HepG2 (cell line): ENCODE data around the gene ATXN7L3. TPM values are rescaled to one million over a fixed set of nuclear protein-coding genes. Genes with fewer than 3 reads are reported as not detected.

Experiments
- CREB1 ChIP-seq, 2 experiments: fragments of 450-650 bp in 1 of 2; IDR thresholded peaks; 2 replicates each; pipeline ENCODE4 v1.6.1; 2016 to 2017; ENCODE audit warnings: control low read depth in 1 of 2, mild to moderate bottlenecking in 1 of 2, missing compliant biosample characterization in 1 of 2, missing genetic modification characterization in 1 of 2
- FOSL1 ChIP-seq: sonication (generic); formaldehyde crosslinking; IDR thresholded peaks from 2 replicates; pipeline ENCODE4 v1.9.0; 2021; ENCODE audit warnings: missing genetic modification reagents, borderline replicate concordance
- FOXK2 ChIP-seq: fragments of 450-650 bp; IDR thresholded peaks from 2 replicates; pipeline ENCODE4 v1.6.1; 2016
- GABPA ChIP-seq, 2 experiments: IDR thresholded peaks; 2 replicates each; pipeline ENCODE4 v1.6.1; 2011 to 2016; ENCODE audit warnings: low read depth in 2 of 2, low read length in 1 of 2, missing biosample characterization in 1 of 2, missing genetic modification characterization in 1 of 2
- HDAC1 ChIP-seq: sonication (generic); formaldehyde crosslinking; IDR thresholded peaks from 2 replicates; pipeline ENCODE4 v1.5.1; 2020; ENCODE audit warnings: mild to moderate bottlenecking, missing genetic modification reagents
- HMG20A ChIP-seq: IDR thresholded peaks from 2 replicates; pipeline ENCODE4 v1.6.1; 2016; ENCODE audit warnings: borderline replicate concordance
- KAT7 ChIP-seq: IDR thresholded peaks from 2 replicates; pipeline ENCODE4 v1.6.1; 2018; ENCODE audit warnings: borderline replicate concordance, missing compliant biosample characterization
- KDM4B ChIP-seq: sonication (generic); formaldehyde crosslinking; IDR thresholded peaks from 2 replicates; pipeline ENCODE4 v1.4.0; 2020; ENCODE audit warnings: missing genetic modification reagents
- KDM5A ChIP-seq: fragments of 200-600 bp; sonication (generic); IDR thresholded peaks from 2 replicates; pipeline ENCODE4 v1.7.0; 2018; ENCODE audit warnings: antibody characterized with exemption, mild to moderate bottlenecking, low read length, borderline replicate concordance
- MAFF ChIP-seq: IDR thresholded peaks from 2 replicates; pipeline ENCODE4 v1.6.1; 2011; ENCODE audit warnings: low read depth, low read length, improper control_type of control experiment
- MBD4 ChIP-seq: IDR thresholded peaks from 2 replicates; pipeline ENCODE4 v1.6.1; 2012; ENCODE audit warnings: low read length, inconsistent platforms, borderline replicate concordance
- MIER2 ChIP-seq: IDR thresholded peaks from 2 replicates; pipeline ENCODE4 v1.6.1; 2016; ENCODE audit warnings: missing biosample characterization, missing genetic modification reagents
- POGZ ChIP-seq: sonication (generic); formaldehyde crosslinking; IDR thresholded peaks from 2 replicates; pipeline ENCODE4 v1.4.0; 2020; ENCODE audit warnings: mild to moderate bottlenecking, missing genetic modification reagents
- RAD21 ChIP-seq: fragments of 450-650 bp; formaldehyde crosslinking; IDR thresholded peaks from 2 replicates; pipeline ENCODE4 v1.5.0; 2020; ENCODE audit warnings: mild to moderate bottlenecking
- SP4 ChIP-seq: sonication (generic); formaldehyde crosslinking; IDR thresholded peaks from 2 replicates; pipeline ENCODE4 v1.8.1; 2023; ENCODE audit warnings: mild to moderate bottlenecking, missing genetic modification reagents
- ZBTB38 ChIP-seq: sonication (generic); formaldehyde crosslinking; IDR thresholded peaks from 2 replicates; pipeline ENCODE4 v1.5.1; 2020; ENCODE audit warnings: mild to moderate bottlenecking, missing genetic modification reagents
- ZNF180 ChIP-seq: sonication (generic); formaldehyde crosslinking; IDR thresholded peaks from 2 replicates; pipeline ENCODE4 v1.4.0; 2020; ENCODE audit warnings: low read depth, missing genetic modification reagents, borderline replicate concordance
- ZNF672 ChIP-seq: sonication (generic); formaldehyde crosslinking; IDR thresholded peaks from 2 replicates; pipeline ENCODE4 v1.8.1; 2022; ENCODE audit warnings: missing genetic modification reagents
- ZNF777 ChIP-seq: sonication (generic); formaldehyde crosslinking; IDR thresholded peaks from 2 replicates; pipeline ENCODE4 v1.4.0; 2020; ENCODE audit warnings: missing genetic modification reagents
- polyA plus RNA-seq, 8 experiments: library from polyadenylated mRNA; depleted of rRNA in 3 of 8; stranded (reverse) in 7 of 8; unstranded in 1 of 8; fragments of >200 nt; fragmentation: Illumina TruSeq in 4 of 8; extraction: Trizol in 4 of 8; gene quantifications; 2 replicates each; pipeline versions ENCODE4 v1.2.1 to v1.2.3, GENCODE V29; 2011 to 2016; ENCODE audit warnings: low read depth in 4 of 8, missing spikeins in 1 of 8, mixed read lengths in 1 of 8; ENCODE audit not compliant: insufficient read depth in 1 of 8
- total RNA-seq, 5 experiments: library from RNA; depleted of rRNA; stranded (reverse); fragments of >200 nt; fragmentation: Illumina TruSeq; extraction: Trizol; gene quantifications; 2 replicates each; pipeline ENCODE4 v1.2.3, GENCODE V29; 2016; ENCODE audit warnings: low read depth in 1 of 5
- TF ChIP-seq, protein P1 (sequence below): sonication (generic); IDR thresholded peaks from 2 replicates; pipeline ENCODE4 v1.6.1; 2016; ENCODE audit warnings: low read depth, borderline replicate concordance
- TF ChIP-seq, protein P2 (sequence below), 2 experiments: sonication (generic) in 1 of 2; formaldehyde crosslinking in 1 of 2; IDR thresholded peaks; 2 replicates each; pipeline versions ENCODE4 v1.4.0 to v1.6.1; 2016 to 2020; ENCODE audit warnings: borderline replicate concordance in 1 of 2, low read depth in 1 of 2, mild to moderate bottlenecking in 1 of 2, missing genetic modification reagents in 1 of 2
- TF ChIP-seq, protein P3 (sequence below): sonication (generic); formaldehyde crosslinking; IDR thresholded peaks from 2 replicates; pipeline ENCODE4 v1.5.1; 2020; ENCODE audit warnings: mild to moderate bottlenecking, moderate library complexity, missing genetic modification reagents

ATXN7L3 gene
- total and polyA plus RNA-seq, 2 of the 13 experiments (the other 11 are each of a cell fraction or from before 2014, with no cell fraction given) = 44.5 to 59.1 TPM

DNA sequence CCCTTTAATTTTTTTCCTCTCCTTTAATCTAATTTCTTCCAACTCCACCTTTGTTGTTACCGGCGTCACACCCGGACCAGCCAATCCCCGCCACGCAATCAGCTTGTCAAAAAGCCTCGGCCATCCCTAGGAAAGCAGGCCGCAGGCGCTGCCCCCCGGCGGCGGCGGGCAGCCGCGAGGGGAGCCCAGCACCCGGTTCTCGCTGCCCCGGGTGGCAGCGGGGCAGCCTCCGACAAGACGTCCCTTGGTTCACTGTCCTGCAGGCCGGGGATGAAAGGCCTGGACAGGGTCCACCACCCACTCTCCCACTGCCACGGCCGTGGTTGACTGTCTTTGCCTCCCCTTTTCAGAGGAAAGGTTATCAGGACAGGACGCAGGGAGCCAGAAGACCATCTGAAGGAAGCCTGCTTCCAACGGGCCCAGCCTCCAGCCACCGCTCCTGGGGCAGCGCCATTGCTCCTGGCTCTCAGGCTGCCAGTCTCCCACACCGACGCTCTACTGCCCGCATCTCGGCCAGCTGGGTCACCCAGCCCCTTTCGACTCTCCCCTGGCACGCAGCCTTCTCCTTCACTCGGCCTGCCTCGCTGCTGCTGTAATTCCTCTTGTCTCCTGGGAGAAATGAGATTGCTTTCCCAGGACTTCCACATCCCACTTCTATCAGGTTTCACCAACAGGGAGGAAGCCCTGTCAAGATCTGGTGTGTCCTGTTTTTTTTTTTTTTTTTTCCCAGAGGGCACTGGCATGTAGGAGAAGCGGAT, 22.6 kb upstream of the ATXN7L3 start (continued):
- no peak for TF ChIP-seq GABPA (IDR thresholded peaks at IDR 0.05; ENCODE audit: low read depth, low read length)
- TF ChIP-seq GABPA (CRISPR knock-in tag; IDR thresholded peaks at IDR 0.05; ENCODE audit: low read depth) = no peak
- TF ChIP-seq FOSL1 (CRISPR knock-in tag) = no peak
- TF ChIP-seq, protein P1, sequence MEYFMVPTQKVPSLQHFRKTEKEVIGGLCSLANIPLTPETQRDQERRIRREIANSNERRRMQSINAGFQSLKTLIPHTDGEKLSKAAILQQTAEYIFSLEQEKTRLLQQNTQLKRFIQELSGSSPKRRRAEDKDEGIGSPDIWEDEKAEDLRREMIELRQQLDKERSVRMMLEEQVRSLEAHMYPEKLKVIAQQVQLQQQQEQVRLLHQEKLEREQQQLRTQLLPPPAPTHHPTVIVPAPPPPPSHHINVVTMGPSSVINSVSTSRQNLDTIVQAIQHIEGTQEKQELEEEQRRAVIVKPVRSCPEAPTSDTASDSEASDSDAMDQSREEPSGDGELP = peak; percentile 6; the same call in 1 of the 2 replicates
- TF ChIP-seq ZNF180 = 0 out of 2 replicates have a peak, but pooled peaks have one; percentile 33
- peak; percentile 8; the same call in 1 of the 2 replicates for TF ChIP-seq MIER2 (CRISPR knock-in tag)
- no peak for TF ChIP-seq KDM5A
- TF ChIP-seq HMG20A (CRISPR knock-in tag) = no peak
- TF ChIP-seq, protein P2, sequence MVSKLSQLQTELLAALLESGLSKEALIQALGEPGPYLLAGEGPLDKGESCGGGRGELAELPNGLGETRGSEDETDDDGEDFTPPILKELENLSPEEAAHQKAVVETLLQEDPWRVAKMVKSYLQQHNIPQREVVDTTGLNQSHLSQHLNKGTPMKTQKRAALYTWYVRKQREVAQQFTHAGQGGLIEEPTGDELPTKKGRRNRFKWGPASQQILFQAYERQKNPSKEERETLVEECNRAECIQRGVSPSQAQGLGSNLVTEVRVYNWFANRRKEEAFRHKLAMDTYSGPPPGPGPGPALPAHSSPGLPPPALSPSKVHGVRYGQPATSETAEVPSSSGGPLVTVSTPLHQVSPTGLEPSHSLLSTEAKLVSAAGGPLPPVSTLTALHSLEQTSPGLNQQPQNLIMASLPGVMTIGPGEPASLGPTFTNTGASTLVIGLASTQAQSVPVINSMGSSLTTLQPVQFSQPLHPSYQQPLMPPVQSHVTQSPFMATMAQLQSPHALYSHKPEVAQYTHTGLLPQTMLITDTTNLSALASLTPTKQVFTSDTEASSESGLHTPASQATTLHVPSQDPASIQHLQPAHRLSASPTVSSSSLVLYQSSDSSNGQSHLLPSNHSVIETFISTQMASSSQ (IDR thresholded peaks at IDR 0.05; ENCODE audit: low read depth) = no peak
- TF ChIP-seq, protein P2 (CRISPR knock-in tag; IDR thresholded peaks at IDR 0.05; ENCODE audit: borderline replicate concordance) = no peak
- peak; percentile 77; the same call in 1 of the 2 replicates for TF ChIP-seq KAT7 (CRISPR knock-in tag)
- TF ChIP-seq ZNF777 (CRISPR knock-in tag) = peak; percentile 49; the same call in 1 of the 2 replicates
- TF ChIP-seq MAFF = no peak
- TF ChIP-seq RAD21 = peak; percentile 21; the same call in 1 of the 2 replicates
- no peak for TF ChIP-seq MBD4
- TF ChIP-seq KDM4B (CRISPR knock-in tag) = 0 out of 2 replicates have a peak, but pooled peaks have one; percentile 16
- TF ChIP-seq ZNF672 (CRISPR knock-in tag) = no peak
- 0 out of 2 replicates have a peak, but pooled peaks have one; percentile 6 for TF ChIP-seq POGZ (CRISPR knock-in tag)
- TF ChIP-seq SP4 (CRISPR knock-in tag) = peak; percentile 56
- TF ChIP-seq HDAC1 (CRISPR knock-in tag) = peak; percentile 69
- TF ChIP-seq ZBTB38 (CRISPR knock-in tag) = peak; percentile 64; the same call in 1 of the 2 replicates
- peak; percentile 8; the same call in 1 of the 2 replicates for TF ChIP-seq CREB1 (IDR thresholded peaks at IDR 0.05)
- no peak for TF ChIP-seq CREB1 (CRISPR knock-in tag; IDR thresholded peaks at IDR 0.05)
- TF ChIP-seq FOXK2 = no peak
- TF ChIP-seq, protein P3, sequence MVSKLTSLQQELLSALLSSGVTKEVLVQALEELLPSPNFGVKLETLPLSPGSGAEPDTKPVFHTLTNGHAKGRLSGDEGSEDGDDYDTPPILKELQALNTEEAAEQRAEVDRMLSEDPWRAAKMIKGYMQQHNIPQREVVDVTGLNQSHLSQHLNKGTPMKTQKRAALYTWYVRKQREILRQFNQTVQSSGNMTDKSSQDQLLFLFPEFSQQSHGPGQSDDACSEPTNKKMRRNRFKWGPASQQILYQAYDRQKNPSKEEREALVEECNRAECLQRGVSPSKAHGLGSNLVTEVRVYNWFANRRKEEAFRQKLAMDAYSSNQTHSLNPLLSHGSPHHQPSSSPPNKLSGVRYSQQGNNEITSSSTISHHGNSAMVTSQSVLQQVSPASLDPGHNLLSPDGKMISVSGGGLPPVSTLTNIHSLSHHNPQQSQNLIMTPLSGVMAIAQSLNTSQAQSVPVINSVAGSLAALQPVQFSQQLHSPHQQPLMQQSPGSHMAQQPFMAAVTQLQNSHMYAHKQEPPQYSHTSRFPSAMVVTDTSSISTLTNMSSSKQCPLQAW (CRISPR knock-in tag) = 0 out of 2 replicates have a peak, but pooled peaks have one; percentile 23
